AG09319 (cell line): ENCODE measurements around the gene FBXL13.
"Not testable (repeated sequence)": the region's sequence is repeated elsewhere in the genome, so short reads cannot be mapped to it uniquely, and the experiment has no call there.

Experiments
- DNase-seq: peaks from one replicate; pipeline ENCODE4 v3.0.0-alpha.2; 2010; ENCODE audit warnings: low read depth; ENCODE audit errors: extremely low read depth
- CTCF ChIP-seq: IDR thresholded peaks from 2 replicates; pipeline ENCODE4 v1.5.1; 2011; ENCODE audit warnings: low read depth, mild to moderate bottlenecking, inconsistent platforms, low read length, moderate library complexity

FBXL13 gene

GRCh38 chr7:103031781-103032180, 42.8 kb downstream of the FBXL13 start:
- TF ChIP-seq CTCF, result no peak
- no peak for DNase-seq

- no peak for TF ChIP-seq CTCF
- DNase-seq, result no peak
These were observed 43.6 kb downstream of the FBXL13 start for GRCh38 chr7:103031024-103031423.

- no peak for DNase-seq
- TF ChIP-seq CTCF, result no peak
These were observed 49.3 kb downstream of the FBXL13 start for GRCh38 chr7:103025341-103025740.

GRCh38 chr7:103023578-103023977, 51.0 kb downstream of the FBXL13 start:
- not testable (repeated sequence) for DNase-seq

GRCh38 chr7:103021490-103021889, 53.1 kb downstream of the FBXL13 start:
- DNase-seq, result not testable (repeated sequence)

- DNase-seq, result not testable (repeated sequence)
These were observed 53.7 kb downstream of the FBXL13 start for GRCh38 chr7:103020876-103021275.

- not testable (repeated sequence) for DNase-seq
These were observed 56.3 kb downstream of the FBXL13 start for GRCh38 chr7:103018295-103018694.

- TF ChIP-seq CTCF, result no peak
- no peak for DNase-seq
These were observed 62.9 kb downstream of the FBXL13 start for GRCh38 chr7:103011650-103012049.

GRCh38 chr7:103010211-103010610, 64.4 kb downstream of the FBXL13 start:
- DNase-seq, result no peak
- TF ChIP-seq CTCF, result no peak

- no peak for TF ChIP-seq CTCF
- DNase-seq, result no peak
These were observed 65.0 kb downstream of the FBXL13 start for GRCh38 chr7:103009466-103010185.
